Erythroblast (primary cell): ENCODE measurements around the gene STRIP1.

Source experiments
- GATA1 ChIP-seq: IDR thresholded peaks from 2 replicates; pipeline ENCODE4 v1.6.1; 2011; ENCODE audit warnings: low read depth, mild to moderate bottlenecking, control low read depth, low read length, moderate library complexity
- POLR2A ChIP-seq: IDR thresholded peaks from 2 replicates; pipeline ENCODE4 v1.6.1; 2011; ENCODE audit warnings: mild to moderate bottlenecking, low read length

- TF ChIP-seq POLR2A: no peak
- no peak for TF ChIP-seq GATA1
Observed at GRCh38 chr1:110102081-110102480, 67.7 kb downstream of the STRIP1 start.
